Measurements from ENCODE around the gene PALLD.

PALLD gene

DNA sequence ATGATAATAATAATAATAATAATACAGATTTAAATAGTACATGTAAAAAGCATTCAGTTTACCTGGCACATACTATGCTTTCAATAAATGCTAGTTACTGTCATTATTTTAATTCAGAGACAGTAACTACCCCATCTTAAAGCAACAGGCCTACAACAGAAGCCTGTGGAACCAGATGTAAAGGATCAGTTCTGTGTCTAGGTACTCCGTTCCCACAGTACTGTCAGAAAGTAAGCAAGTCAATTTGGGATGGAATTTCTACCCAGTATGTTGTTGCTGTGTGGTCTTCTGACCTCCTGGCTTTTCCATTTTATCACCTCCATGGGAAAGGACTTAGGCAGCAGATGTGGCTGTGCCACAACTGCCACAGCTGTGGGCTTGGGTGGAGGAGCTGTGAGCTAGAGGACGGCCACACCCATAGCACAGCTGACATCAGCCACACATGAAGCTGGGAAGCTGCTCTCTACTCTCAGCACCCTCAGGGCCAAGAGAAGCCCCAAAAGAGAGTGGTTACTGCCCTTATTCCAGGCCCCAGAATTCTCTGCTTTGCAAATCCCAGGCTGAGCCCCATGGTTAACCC is 410.4 kb downstream of the PALLD start:
- TF ChIP-seq ZBTB17 (tag by site-specific recombination; IDR thresholded peaks at IDR 0.05) (no peak), ZNF37A (tag by site-specific recombination; IDR thresholded peaks at IDR 0.05) (no peak)
- no peaks in the 10 kb centered on the region for H3K9me3 ChIP-seq (ENCODE audit: control insufficient read depth, insufficient read depth, low read depth, low read length)
- CTCF ChIA-PET, result no interaction called here
- POLR2A ChIA-PET, result no interaction called here
- H3K4me3 ChIP-seq (ENCODE audit: low read depth, low read length), result no peak overlapping the region
- H3K4me1 ChIP-seq (ENCODE audit: control insufficient read depth, insufficient read depth, low read length), result no peaks in the 10 kb centered on the region
- H3K27ac ChIP-seq (ENCODE audit: extremely low read depth, low read depth, low read length), result no peak overlapping the region
- H3K36me3 ChIP-seq (ENCODE audit: control insufficient read depth in 2 of 2, insufficient read depth in 1 of 2, low read length in 2 of 2), result peaks cover 17 to 75% of the 10 kb centered on the region in 2 experiments

DNA sequence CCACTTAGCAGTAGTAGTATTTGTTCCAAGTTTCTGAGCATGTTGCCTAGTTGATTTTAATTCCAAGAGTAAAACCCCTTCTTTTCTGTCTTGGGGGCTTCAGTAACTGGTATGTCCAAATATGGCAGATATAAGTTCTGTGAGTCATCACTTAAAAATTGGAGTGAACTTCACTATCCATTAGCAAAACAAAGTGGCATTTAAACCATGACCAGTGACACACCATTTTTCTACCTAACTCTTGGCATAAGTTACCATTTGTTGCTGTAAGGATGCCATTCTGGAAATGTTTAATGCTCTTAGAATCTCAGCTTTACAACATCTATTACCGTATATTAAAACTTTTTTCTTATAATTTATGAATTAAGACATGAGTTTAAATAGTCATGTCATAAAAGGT is 411.2 kb downstream of the PALLD start:
- Histone ChIP-seq H3K4me1 (ENCODE audit: control insufficient read depth, insufficient read depth, low read length) (no peaks in the 10 kb centered on the region), H3K27ac (ENCODE audit: extremely low read depth, low read depth, low read length) (no peak overlapping the region), H3K36me3 (ENCODE audit: control insufficient read depth in 2 of 2, insufficient read depth in 1 of 2, low read length in 2 of 2) (peaks cover 17 to 73% of the 10 kb centered on the region in 2 experiments), H3K4me3 (ENCODE audit: low read depth, low read length) (no peak overlapping the region), H3K9me3 (ENCODE audit: control insufficient read depth, insufficient read depth, low read depth, low read length) (no peaks in the 10 kb centered on the region)
- TF ChIP-seq SP3 (tag by site-specific recombination; IDR thresholded peaks at IDR 0.05), result no peak
- CTCF ChIA-PET, result interaction anchor here (1.1 kb wide), 1 partner anchor 11 kb away, joined by 4 read pairs; no protein-coding TSS in a partner anchor
- POLR2A ChIA-PET, result no interaction called here

DNA sequence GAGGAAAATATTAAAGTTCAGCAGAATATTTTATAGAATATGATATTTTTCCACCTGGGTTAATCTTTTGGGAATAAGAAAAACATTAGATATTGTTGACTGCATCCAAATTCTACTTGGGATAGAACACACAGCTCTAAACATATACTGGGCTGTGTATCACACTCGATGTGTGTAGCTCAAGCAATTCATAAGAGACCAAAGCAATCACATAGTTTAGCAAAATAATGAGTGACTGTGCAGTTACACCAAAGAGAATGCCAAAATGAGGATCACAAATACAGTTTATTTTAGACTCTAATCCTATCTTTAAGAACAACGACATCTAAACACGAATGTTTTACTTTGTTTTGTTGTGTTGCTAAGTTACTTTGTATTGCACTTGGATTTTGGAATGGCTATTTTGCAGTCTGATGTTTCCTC is 412.0 kb downstream of the PALLD start:
- Histone ChIP-seq H3K4me3 (ENCODE audit: low read depth, low read length) (no peak overlapping the region), H3K36me3 (ENCODE audit: control insufficient read depth in 2 of 2, insufficient read depth in 1 of 2, low read length in 2 of 2) (peaks cover 17 to 71% of the 10 kb centered on the region in 2 experiments), H3K4me1 (ENCODE audit: control insufficient read depth, insufficient read depth, low read length) (no peaks in the 10 kb centered on the region), H3K9me3 (ENCODE audit: control insufficient read depth, insufficient read depth, low read depth, low read length) (no peaks in the 10 kb centered on the region), H3K27ac (ENCODE audit: extremely low read depth, low read depth, low read length) (no peak overlapping the region)
- ChIA-PET CTCF (interaction anchor here (1.0 to 1.3 kb wide), 4 partner anchors 10 to 75 kb away, joined by 3 to 4 read pairs (median 4); no protein-coding TSS in a partner anchor), POLR2A (no interaction called here)
- TF ChIP-seq ZBTB10 (tag by site-specific recombination; IDR thresholded peaks at IDR 0.05) (no peak), ZXDB (tag by site-specific recombination; IDR thresholded peaks at IDR 0.05) (no peak), HIC1 (tag by site-specific recombination; IDR thresholded peaks at IDR 0.05) (no peak), ZNF132 (tag by site-specific recombination; IDR thresholded peaks at IDR 0.05; ENCODE audit: borderline replicate concordance) (no peak), ZNF239 (tag by site-specific recombination; IDR thresholded peaks at IDR 0.05) (no peak), ZBTB48 (tag by site-specific recombination; IDR thresholded peaks at IDR 0.05) (no peak), KLF17 (tag by site-specific recombination; IDR thresholded peaks at IDR 0.05) (no peak), GLIS1 (tag by site-specific recombination; IDR thresholded peaks at IDR 0.05) (no peak)

DNA sequence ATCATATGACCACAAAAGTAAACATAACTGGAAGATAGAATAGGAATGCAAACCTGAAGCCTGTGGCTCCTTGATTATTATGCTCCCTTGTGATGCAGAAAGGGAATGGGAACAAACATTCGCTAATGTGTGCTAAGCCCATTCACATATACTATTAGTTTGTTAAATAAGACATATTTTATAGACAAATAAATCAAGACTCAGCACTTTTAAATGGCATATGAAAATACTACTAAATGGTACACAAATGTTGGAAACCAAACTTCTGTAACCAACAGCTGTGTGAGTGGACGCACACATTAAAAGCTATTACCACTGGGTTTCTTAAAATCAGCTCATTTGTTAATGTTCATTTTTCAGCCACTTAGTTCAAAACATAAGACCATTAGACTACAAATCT is 417.2 kb downstream of the PALLD start:
- POLR2A ChIA-PET, result no interaction called here
- H3K27ac ChIP-seq (ENCODE audit: extremely low read depth, low read depth, low read length), result no peak overlapping the region
- no peaks in the 10 kb centered on the region for H3K4me1 ChIP-seq (ENCODE audit: control insufficient read depth, insufficient read depth, low read length)
- H3K4me3 ChIP-seq (ENCODE audit: low read depth, low read length), result no peak overlapping the region
- H3K36me3 ChIP-seq (ENCODE audit: control insufficient read depth in 2 of 2, insufficient read depth in 1 of 2, low read length in 2 of 2), result peaks cover 6 to 62% of the 10 kb centered on the region in 2 experiments; a peak in 2 of 3 replicates
- H3K9me3 ChIP-seq (ENCODE audit: control insufficient read depth, insufficient read depth, low read depth, low read length), result no peaks in the 10 kb centered on the region
- TF ChIP-seq, protein P1, sequence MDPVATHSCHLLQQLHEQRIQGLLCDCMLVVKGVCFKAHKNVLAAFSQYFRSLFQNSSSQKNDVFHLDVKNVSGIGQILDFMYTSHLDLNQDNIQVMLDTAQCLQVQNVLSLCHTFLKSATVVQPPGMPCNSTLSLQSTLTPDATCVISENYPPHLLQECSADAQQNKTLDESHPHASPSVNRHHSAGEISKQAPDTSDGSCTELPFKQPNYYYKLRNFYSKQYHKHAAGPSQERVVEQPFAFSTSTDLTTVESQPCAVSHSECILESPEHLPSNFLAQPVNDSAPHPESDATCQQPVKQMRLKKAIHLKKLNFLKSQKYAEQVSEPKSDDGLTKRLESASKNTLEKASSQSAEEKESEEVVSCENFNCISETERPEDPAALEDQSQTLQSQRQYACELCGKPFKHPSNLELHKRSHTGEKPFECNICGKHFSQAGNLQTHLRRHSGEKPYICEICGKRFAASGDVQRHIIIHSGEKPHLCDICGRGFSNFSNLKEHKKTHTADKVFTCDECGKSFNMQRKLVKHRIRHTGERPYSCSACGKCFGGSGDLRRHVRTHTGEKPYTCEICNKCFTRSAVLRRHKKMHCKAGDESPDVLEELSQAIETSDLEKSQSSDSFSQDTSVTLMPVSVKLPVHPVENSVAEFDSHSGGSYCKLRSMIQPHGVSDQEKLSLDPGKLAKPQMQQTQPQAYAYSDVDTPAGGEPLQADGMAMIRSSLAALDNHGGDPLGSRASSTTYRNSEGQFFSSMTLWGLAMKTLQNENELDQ (tag by site-specific recombination; IDR thresholded peaks at IDR 0.05; ENCODE audit: low read depth), result no peak
- no peak for TF ChIP-seq HOXC10 (CRISPR knock-in tag; IDR thresholded peaks at IDR 0.05)
- no peak for TF ChIP-seq ZNF529 (tag by site-specific recombination; IDR thresholded peaks at IDR 0.05; ENCODE audit: insufficient replicate concordance)
- no peak for TF ChIP-seq ZNF692 (tag by site-specific recombination; IDR thresholded peaks at IDR 0.05)
- no peak for TF ChIP-seq BCL11A (tag by site-specific recombination; IDR thresholded peaks at IDR 0.05; ENCODE audit: low read depth)
- CTCF ChIA-PET, result interaction anchor here (3.0 kb wide), 1 partner anchor 9 kb away, joined by 20 read pairs; no protein-coding TSS in a partner anchor

Data from HEK293 (cell line).